Ovary (tissue), 9 donors: ENCODE measurements around the gene ZNF326. TPM values are rescaled to one million over a fixed set of nuclear protein-coding genes. Genes with fewer than 3 reads are reported as not detected.

Experiments used
- DNase-seq, 5 donors: peaks; one replicate each; pipeline ENCODE4 v3.0.0-alpha.2; 2019 to 2020
- H3K27ac ChIP-seq, 2 donors: fragments of 200-600 bp; one replicate each; pipeline versions ENCODE4 v1.5.1 to v1.8.0; 2019 to 2022
- H3K27me3 ChIP-seq: fragments of 200-600 bp; one replicate; pipeline ENCODE4 v1.8.0; 2022
- H3K36me3 ChIP-seq: fragments of 200-600 bp; sonication (generic); one replicate; pipeline ENCODE4 v1.5.1; 2019
- H3K4me1 ChIP-seq: one replicate; pipeline ENCODE4 v1.8.1; 2013; ENCODE audit warnings: mild to moderate bottlenecking, moderate library complexity; ENCODE audit not compliant: insufficient read depth
- H3K4me3 ChIP-seq: fragments of 200-600 bp; sonication (generic); one replicate; pipeline ENCODE4 v1.5.1; 2017
- H3K9me3 ChIP-seq, 2 donors: fragments of 200-600 bp in 1 of 2; sonication (generic) in 1 of 2; one replicate each; pipeline versions ENCODE4 v1.5.1 to v1.8.1; 2013 to 2019; ENCODE audit warnings: mild to moderate bottlenecking in 1 of 2, moderate library complexity in 1 of 2
- EP300 ChIP-seq: sonication (generic); formaldehyde crosslinking; IDR thresholded peaks from one replicate; pipeline ENCODE4 v1.6.1; 2017; ENCODE audit warnings: antibody characterized with exemption
- POLR2A ChIP-seq: fragments of 450-650 bp; IDR thresholded peaks from one replicate; pipeline ENCODE4 v1.6.1; 2017; ENCODE audit warnings: antibody characterized with exemption, mild to moderate bottlenecking, moderate library complexity
- WGBS, 3 donors: extraction: QIAGEN DNeasy Blood & Tissue Kit in 1 of 3; methylation state at CpG; one replicate each; pipeline versions ENCODE4 v1.1.5 to v1.1.7; 2013 to 2017; 5-methylcytosine and 5-hydroxymethylcytosine counted together
- intact Hi-C, 4 donors: fragments of 100-400 bp; cut with DNase I; formaldehyde crosslinking; loops; one replicate each; pipeline versions ENCODE4 v1.11.0 to v1.15.1; 2022 to 2023
- polyA plus RNA-seq, 2 donors: library from polyadenylated mRNA; stranded (reverse); fragments of 200-250 nt in 1 of 2; fragments of 350-450 nt in 1 of 2; fragmentation: Illumina TruSeq in 1 of 2; extraction: RNeasy Lipid Tissue Mini Kit (QIAGEN cat#74804) in 1 of 2; gene quantifications; one replicate each; pipeline ENCODE4 v1.2.3, GENCODE V29; 2013 to 2014
- total RNA-seq, 7 donors: library from RNA; depleted of rRNA in 2 of 7; stranded (reverse); fragments of >200 nt in 2 of 7; fragmentation: NEBNext Ultra II Directional in 3 of 7; extraction: Animal tissue kit (Norgen Biotek cat#: 25700) in 3 of 7; gene quantifications; one replicate each; pipeline versions ENCODE4 v1.1.0 to v1.2.4, GENCODE V29; 2016 to 2023
- TF ChIP-seq, protein P1 (sequence below), 3 donors: fragments of 450-650 bp in 2 of 3; fragments of 200-600 bp in 1 of 3; IDR thresholded peaks; one replicate each; pipeline versions ENCODE4 v1.5.1 to v1.8.0; 2016 to 2022; ENCODE audit warnings: antibody characterized with exemption in 3 of 3, mild to moderate bottlenecking in 1 of 3
- donor health status: DM: no; HTN: no; CAD: no; lungs with moderate emphysema.
- donor health status: DM: no; HTN: no; CAD: no.
- donor health status: Bipolar disorder and iron deficiency.
- donor health status: DM: yes; HTN: yes; CAD: no.
- donor health status: DM: no; HTN: no; CAD: no.
- donor health status: DM: yes; HTN: yes; CAD: no.

Gene ZNF326
- total and polyA plus RNA-seq, 9 donors: 10.9 to 24.7 (median 21.8) TPM

DNA sequence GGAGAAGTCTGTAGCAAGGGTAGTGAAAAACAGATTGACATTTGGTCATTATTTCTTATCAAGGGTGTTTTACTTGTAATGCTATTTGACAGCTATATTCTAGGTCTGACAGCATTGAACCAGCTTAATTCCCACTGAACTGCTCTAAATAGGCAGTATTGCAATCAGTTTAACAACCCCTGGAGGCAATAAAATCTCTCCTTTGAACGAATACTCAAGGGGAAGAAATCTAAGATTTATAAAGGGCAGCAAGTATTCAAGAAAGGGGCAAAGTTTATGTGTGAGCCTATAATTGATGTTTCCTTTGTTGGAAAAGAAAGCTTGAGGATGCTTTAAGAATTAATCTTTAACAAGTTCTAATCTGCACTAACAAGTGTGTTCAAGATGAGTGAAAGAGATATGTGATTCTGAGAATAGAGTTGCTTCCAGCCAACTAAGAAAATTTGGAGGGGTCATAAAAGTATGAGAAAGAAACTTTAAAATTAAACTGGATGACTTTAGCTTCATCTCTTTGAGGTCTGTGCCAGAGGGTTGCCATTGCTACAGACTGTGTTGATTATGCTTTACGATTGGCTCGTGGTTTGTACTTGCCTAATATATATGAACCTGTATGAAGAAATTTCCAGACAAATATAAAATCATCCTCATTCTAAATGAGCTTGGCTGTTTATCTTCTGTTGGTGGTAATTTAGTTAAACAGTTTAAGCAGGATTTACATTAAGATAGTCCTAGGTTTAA lies 72.5 kb downstream of the ZNF326 start:
- H3K27me3 ChIP-seq: no peaks in the 10 kb centered on the region
- DNase-seq: no peak
- 44 to 56% (median 52%) methylated on average over 3 of the region's 3 CpGs for WGBS, 3 donors
- no peaks in the 10 kb centered on the region for H3K4me1 ChIP-seq
- TF ChIP-seq, protein P1, sequence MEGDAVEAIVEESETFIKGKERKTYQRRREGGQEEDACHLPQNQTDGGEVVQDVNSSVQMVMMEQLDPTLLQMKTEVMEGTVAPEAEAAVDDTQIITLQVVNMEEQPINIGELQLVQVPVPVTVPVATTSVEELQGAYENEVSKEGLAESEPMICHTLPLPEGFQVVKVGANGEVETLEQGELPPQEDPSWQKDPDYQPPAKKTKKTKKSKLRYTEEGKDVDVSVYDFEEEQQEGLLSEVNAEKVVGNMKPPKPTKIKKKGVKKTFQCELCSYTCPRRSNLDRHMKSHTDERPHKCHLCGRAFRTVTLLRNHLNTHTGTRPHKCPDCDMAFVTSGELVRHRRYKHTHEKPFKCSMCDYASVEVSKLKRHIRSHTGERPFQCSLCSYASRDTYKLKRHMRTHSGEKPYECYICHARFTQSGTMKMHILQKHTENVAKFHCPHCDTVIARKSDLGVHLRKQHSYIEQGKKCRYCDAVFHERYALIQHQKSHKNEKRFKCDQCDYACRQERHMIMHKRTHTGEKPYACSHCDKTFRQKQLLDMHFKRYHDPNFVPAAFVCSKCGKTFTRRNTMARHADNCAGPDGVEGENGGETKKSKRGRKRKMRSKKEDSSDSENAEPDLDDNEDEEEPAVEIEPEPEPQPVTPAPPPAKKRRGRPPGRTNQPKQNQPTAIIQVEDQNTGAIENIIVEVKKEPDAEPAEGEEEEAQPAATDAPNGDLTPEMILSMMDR (IDR thresholded peaks at IDR 0.05): no peak
- TF ChIP-seq POLR2A (no peak), EP300 (no peak)
- no peaks in the 10 kb centered on the region for H3K36me3 ChIP-seq
- intact Hi-C loops: no loop called here
- H3K4me3 ChIP-seq: no peak overlapping the region
- no peaks in the 10 kb centered on the region for H3K9me3 ChIP-seq
- H3K27ac ChIP-seq: no peak overlapping the region

DNA sequence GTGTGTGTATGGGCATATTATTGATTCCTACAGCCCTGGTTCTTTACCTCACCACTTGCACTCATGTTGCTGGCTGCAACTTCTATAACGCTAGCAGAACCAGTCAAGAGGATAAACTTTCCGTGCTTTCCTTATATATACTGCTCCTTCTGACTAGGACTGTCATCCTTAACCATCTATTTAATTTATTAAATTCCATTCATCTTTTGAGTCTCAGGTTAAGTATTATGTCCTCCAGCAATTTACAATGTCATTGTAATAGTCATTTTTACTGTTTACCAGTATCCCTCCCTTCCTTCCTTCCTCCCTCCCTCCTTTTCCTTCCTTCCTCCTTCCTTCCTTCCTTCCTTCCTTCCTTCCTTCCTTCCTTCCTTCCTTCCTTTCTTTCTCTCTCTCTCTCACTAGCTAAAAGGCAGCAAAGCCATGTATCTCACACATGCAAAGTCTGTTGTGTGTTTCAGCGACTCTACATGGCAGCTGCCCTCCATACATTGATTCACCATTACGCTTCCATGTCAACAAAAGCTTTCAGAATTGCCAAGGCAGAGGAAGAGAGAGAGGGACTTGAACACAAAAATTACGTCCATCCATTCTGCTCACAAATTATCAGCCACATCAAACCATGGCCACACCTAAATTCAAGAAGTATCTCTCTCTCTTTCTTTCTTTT lies 73.8 kb downstream of the ZNF326 start:
- WGBS, 3 donors: 87 to 89% (median 88%) methylated on average over 5 of the region's 5 CpGs
- Histone ChIP-seq H3K4me3 (no peak overlapping the region), H3K27me3 (no peaks in the 10 kb centered on the region), H3K9me3 (no peaks in the 10 kb centered on the region), H3K36me3 (no peaks in the 10 kb centered on the region), H3K4me1 (no peaks in the 10 kb centered on the region), H3K27ac (no peak overlapping the region)
- DNase-seq: no peak
- no peak for TF ChIP-seq POLR2A
- no peak for TF ChIP-seq EP300
- TF ChIP-seq, protein P1 (IDR thresholded peaks at IDR 0.05): no peak
- intact Hi-C loops: no loop called here

DNA sequence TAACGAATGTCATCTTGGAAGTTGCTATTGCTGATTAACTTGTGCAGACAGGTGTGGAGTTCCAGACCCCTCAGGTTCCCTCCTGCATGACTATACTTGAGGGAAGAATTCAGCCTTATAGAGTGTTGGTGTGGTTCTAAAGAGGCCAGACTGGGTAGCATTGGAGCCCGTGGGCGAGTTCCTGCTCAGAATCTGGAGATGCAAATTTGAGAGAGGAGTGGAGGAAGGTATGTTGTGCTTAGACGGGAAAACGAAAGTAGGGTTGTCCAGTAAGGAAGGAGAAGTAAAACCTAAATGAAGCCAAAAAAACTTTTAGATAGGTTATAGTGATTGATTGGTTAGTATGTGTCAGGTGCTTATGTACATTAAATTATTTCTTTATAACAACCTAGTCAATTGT lies 79.2 kb downstream of the ZNF326 start:
- WGBS, 3 donors: 56 to 69% (median 57%) methylated on average over 5 of the region's 5 CpGs
- Histone ChIP-seq H3K4me3 (no peak overlapping the region), H3K36me3 (no peaks in the 10 kb centered on the region), H3K4me1 (no peaks in the 10 kb centered on the region), H3K9me3 (no peaks in the 10 kb centered on the region), H3K27ac (no peak overlapping the region), H3K27me3 (no peaks in the 10 kb centered on the region)
- intact Hi-C loops: no loop called here
- no peak for DNase-seq
- TF ChIP-seq, protein P1 (IDR thresholded peaks at IDR 0.05): no peak
- TF ChIP-seq EP300: no peak
- TF ChIP-seq POLR2A: no peak

DNA sequence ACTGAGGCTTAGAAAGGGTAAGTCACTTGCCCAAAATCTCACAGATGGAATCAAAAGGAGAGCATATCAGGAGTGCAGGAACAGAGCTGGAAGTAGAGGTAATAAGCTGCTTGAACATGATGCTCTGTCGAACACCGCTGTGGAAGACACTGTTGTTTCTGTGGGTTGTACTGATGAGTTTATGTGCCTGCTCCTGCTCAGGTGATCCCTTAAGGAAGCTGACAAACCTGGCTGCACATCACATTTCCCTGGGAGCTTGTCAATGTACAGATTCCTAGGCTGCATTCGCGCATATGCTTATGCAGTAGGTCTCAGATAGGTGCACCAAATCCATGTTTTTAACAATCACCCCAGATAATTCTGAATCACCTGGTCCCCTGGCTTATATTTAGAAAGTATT lies 79.7 kb downstream of the ZNF326 start:
- TF ChIP-seq POLR2A (no peak), EP300 (no peak)
- TF ChIP-seq, protein P1 (IDR thresholded peaks at IDR 0.05): no peak
- intact Hi-C loops: no loop called here
- no peak overlapping the region for H3K27ac ChIP-seq
- no peaks in the 10 kb centered on the region for H3K36me3 ChIP-seq
- no peaks in the 10 kb centered on the region for H3K27me3 ChIP-seq
- WGBS, 3 donors: 65 to 76% (median 67%) methylated on average over 4 of the region's 4 CpGs
- no peaks in the 10 kb centered on the region for H3K4me1 ChIP-seq
- no peak for DNase-seq
- H3K9me3 ChIP-seq: no peaks in the 10 kb centered on the region
- no peak overlapping the region for H3K4me3 ChIP-seq
